Prostate gland (tissue), 2 donors: ENCODE results near the gene NAT9. TPM values are rescaled to one million over a fixed set of nuclear protein-coding genes. Genes with fewer than 3 reads are reported as not detected.

Experiments
- DNase-seq: peaks from one replicate; pipeline ENCODE4 v3.0.0-alpha.2; 2019; ENCODE audit warnings: low spot score
- H3K27ac ChIP-seq, 2 donors: fragments of 200-600 bp; sonication (generic); 2 replicates each; pipeline ENCODE4 v1.5.1; 2017 to 2019
- H3K27me3 ChIP-seq: fragments of 200-600 bp; sonication (generic); replicated peaks from 2 replicates; pipeline ENCODE4 v1.5.1; 2019; ENCODE audit not compliant: insufficient read depth
- H3K36me3 ChIP-seq, 2 donors: fragments of 200-600 bp; sonication (generic); 1 replicate in 1 of 2; 2 replicates in 1 of 2; pipeline versions ENCODE4 v1.5.1 to v1.8.1; 2017 to 2019
- H3K4me1 ChIP-seq: fragments of 200-600 bp; sonication (generic); replicated peaks from 2 replicates; pipeline ENCODE4 v1.5.1; 2019
- H3K4me3 ChIP-seq, 2 donors: fragments of 200-600 bp; sonication (generic); 2 replicates each; pipeline ENCODE4 v1.5.1; 2017 to 2019
- H3K9me3 ChIP-seq: fragments of 200-600 bp; sonication (generic); 2 replicates; pipeline ENCODE4 v1.5.1; 2017
- CTCF ChIP-seq, 4 experiments: fragments of 200-600 bp in 2 of 4; fragments of 450-650 bp in 2 of 4; sonication (generic) in 2 of 4; IDR thresholded peaks; 1 replicate in 3 of 4; 2 replicates in 1 of 4; pipeline ENCODE4 v1.5.1; 2016 to 2019; ENCODE audit warnings: antibody characterized with exemption in 4 of 4, mild to moderate bottlenecking in 2 of 4, moderate library complexity in 2 of 4
- POLR2A ChIP-seq: fragments of 450-650 bp; IDR thresholded peaks from one replicate; pipeline ENCODE4 v1.6.1; 2016; ENCODE audit warnings: antibody characterized with exemption, mild to moderate bottlenecking
- POLR2AphosphoS5 ChIP-seq: sonication (generic); formaldehyde crosslinking; IDR thresholded peaks from one replicate; pipeline ENCODE4 v1.6.1; 2017; ENCODE audit warnings: antibody characterized with exemption
- WGBS: methylation state at CpG from one replicate; pipeline ENCODE4 v1.1.5; 2018; 5-methylcytosine and 5-hydroxymethylcytosine counted together
- intact Hi-C: fragments of 100-400 bp; cut with DNase I; formaldehyde crosslinking; loops from one replicate; pipeline ENCODE4 v1.14.2; 2022
- total RNA-seq, 2 donors: library from RNA; depleted of rRNA; stranded (reverse); fragments of >200 nt; gene quantifications; one replicate each; pipeline ENCODE4 v1.1.0, GENCODE V29; 2016

Gene NAT9
- total RNA-seq, 2 donors from 2014 or later, result 29.6 to 49.3 TPM

- H3K9me3 ChIP-seq, result no peaks in the 10 kb centered on the region
- WGBS, result 78% methylated on average over 5 of the region's 5 CpGs
- no peaks in the 10 kb centered on the region for H3K4me1 ChIP-seq
- no peak for DNase-seq
- intact Hi-C loops, result no loop called here
- no peak overlapping the region for H3K4me3 ChIP-seq
- no peaks in the 10 kb centered on the region for H3K27me3 ChIP-seq
- no peak overlapping the region for H3K27ac ChIP-seq
- TF ChIP-seq POLR2AphosphoS5 (no peak), CTCF (IDR thresholded peaks at IDR 0.05) (no peak), POLR2A (no peak)
- H3K36me3 ChIP-seq, result peaks cover 0 to 4% of the 10 kb centered on the region in 2 donors
Observed at GRCh38 chr17:74784125-74784810, 8.1 kb upstream of the NAT9 start.

GRCh38 chr17:74782571-74782970 is 6.4 kb upstream of the NAT9 start:
- Histone ChIP-seq H3K9me3 (no peaks in the 10 kb centered on the region), H3K4me1 (no peaks in the 10 kb centered on the region), H3K36me3 (peaks cover 0 to 4% of the 10 kb centered on the region in 2 donors), H3K27ac (no peak overlapping the region), H3K4me3 (no peak overlapping the region), H3K27me3 (no peaks in the 10 kb centered on the region)
- intact Hi-C loops, result no loop called here
- no peak for TF ChIP-seq POLR2A
- TF ChIP-seq POLR2AphosphoS5, result no peak
- TF ChIP-seq CTCF (IDR thresholded peaks at IDR 0.05), result no peak
- WGBS, result 97% methylated on average over 5 of the region's 5 CpGs
- DNase-seq, result no peak

- peaks cover 5% of the 10 kb centered on the region for H3K4me1 ChIP-seq
- H3K27ac ChIP-seq, result no peak overlapping the region
- intact Hi-C loops, result no loop called here
- peaks cover 0 to 4% of the 10 kb centered on the region in 2 donors for H3K36me3 ChIP-seq
- H3K4me3 ChIP-seq, result no peak overlapping the region
- 77% methylated on average over 7 of the region's 7 CpGs for WGBS
- H3K27me3 ChIP-seq, result no peaks in the 10 kb centered on the region
- no peak for DNase-seq
- H3K9me3 ChIP-seq, result no peaks in the 10 kb centered on the region
- no peak for TF ChIP-seq POLR2A
- TF ChIP-seq CTCF (IDR thresholded peaks at IDR 0.05), result peak in 2 of 4 experiments; percentile 21 to 23
Observed at GRCh38 chr17:74780443-74781238, 4.5 kb upstream of the NAT9 start.

- H3K27me3 ChIP-seq, result no peaks in the 10 kb centered on the region
- peaks cover 5% of the 10 kb centered on the region for H3K4me1 ChIP-seq
- 78% methylated on average over 11 of the region's 11 CpGs for WGBS
Observed at GRCh38 chr17:74779948-74780400, 3.8 kb upstream of the NAT9 start.

More at GRCh38 chr17:74779948-74780400, 3.8 kb upstream of the NAT9 start:
- no peak for TF ChIP-seq POLR2A
- TF ChIP-seq POLR2AphosphoS5, result no peak
- TF ChIP-seq CTCF (IDR thresholded peaks at IDR 0.05), result no peak
- no peak overlapping the region for H3K27ac ChIP-seq
- H3K9me3 ChIP-seq, result no peaks in the 10 kb centered on the region
- H3K36me3 ChIP-seq, result peaks cover 0 to 4% of the 10 kb centered on the region in 2 donors
- no peak overlapping the region for H3K4me3 ChIP-seq
- no peak for DNase-seq
- intact Hi-C loops, result no loop called here
